Thyroid gland (tissue), 4 donors: ENCODE results near the gene MSMP. TPM values are rescaled to one million over a fixed set of nuclear protein-coding genes. Genes with fewer than 3 reads are reported as not detected.

Experiments used
- DNase-seq, 2 donors: peaks; one replicate each; pipeline ENCODE4 v3.0.0-alpha.2; 2019
- H3K27ac ChIP-seq, 3 donors: fragments of 200-600 bp; sonication (generic); 1 replicate in 2 of 3; 2 replicates in 1 of 3; pipeline ENCODE4 v1.5.1; 2016 to 2019; ENCODE audit warnings: mild to moderate bottlenecking in 1 of 3, moderate library complexity in 1 of 3
- H3K27me3 ChIP-seq: fragments of 200-600 bp; sonication (generic); one replicate; pipeline ENCODE4 v1.5.1; 2019
- H3K36me3 ChIP-seq, 2 donors: fragments of 200-600 bp; sonication (generic); one replicate each; pipeline ENCODE4 v1.5.1; 2016 to 2019
- H3K4me1 ChIP-seq, 2 donors: fragments of 200-600 bp; sonication (generic); one replicate each; pipeline ENCODE4 v1.5.1; 2017 to 2019
- H3K4me3 ChIP-seq, 3 donors: fragments of 200-600 bp; sonication (generic); replicated peaks in 1 of 3; 1 replicate in 2 of 3; 2 replicates in 1 of 3; pipeline ENCODE4 v1.5.1; 2016; ENCODE audit warnings: mild to moderate bottlenecking in 1 of 3
- H3K9me3 ChIP-seq: fragments of 200-600 bp; sonication (generic); one replicate; pipeline ENCODE4 v1.5.1; 2017
- POLR2A ChIP-seq, 2 donors: fragments of 450-650 bp; IDR thresholded peaks; one replicate each; pipeline ENCODE4 v1.6.1; 2017; ENCODE audit warnings: antibody characterized with exemption in 2 of 2, mild to moderate bottlenecking in 2 of 2, moderate library complexity in 1 of 2
- WGBS, 2 donors: methylation state at CpG; one replicate each; pipeline ENCODE4 v1.1.5; 2017; 5-methylcytosine and 5-hydroxymethylcytosine counted together
- intact Hi-C: fragments of 100-400 bp; cut with DNase I; formaldehyde crosslinking; loops from one replicate; pipeline ENCODE4 v1.15.1; 2023
- total RNA-seq, 4 donors: library from RNA; depleted of rRNA; stranded (reverse); fragments of >200 nt; gene quantifications; one replicate each; pipeline ENCODE4 v1.2.3, GENCODE V29; 2016
- TF ChIP-seq, protein P1 (sequence below), 6 experiments: fragments of 200-600 bp in 3 of 6; fragments of 450-650 bp in 3 of 6; sonication (generic) in 3 of 6; IDR thresholded peaks; one replicate each; pipeline ENCODE4 v1.5.1; 2016 to 2019; ENCODE audit warnings: antibody characterized with exemption in 6 of 6, mild to moderate bottlenecking in 2 of 6, inconsistent platforms in 1 of 6, moderate library complexity in 1 of 6

MSMP gene
- total RNA-seq, 4 donors from 2014 or later: 0.67 TPM; not detected in 3

DNA sequence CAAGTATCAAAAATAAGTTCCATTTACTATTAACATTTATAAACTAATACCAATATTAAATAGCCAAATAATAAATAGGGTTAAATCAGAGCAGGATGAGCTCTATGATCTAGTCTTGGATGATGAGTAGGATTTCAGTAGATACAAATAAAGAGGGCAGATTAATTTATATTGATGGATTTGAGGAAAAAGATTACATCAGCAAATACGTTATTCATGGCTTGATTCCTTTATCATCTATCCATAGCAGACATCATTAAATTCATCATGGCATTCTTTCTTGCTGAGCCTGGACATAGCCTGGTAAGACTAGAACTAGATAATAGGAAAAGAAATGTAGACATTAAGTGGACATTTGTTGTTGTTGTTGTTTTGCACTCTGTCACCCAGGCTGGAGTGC lies 13.4 kb upstream of the MSMP start:
- 93 to 96% methylated on average over 1 of the region's 1 CpG for WGBS, 2 donors
- no peak overlapping the region for H3K27ac ChIP-seq
- no peaks in the 10 kb centered on the region for H3K36me3 ChIP-seq
- H3K4me1 ChIP-seq: peaks cover 28% of the 10 kb centered on the region in 2 donors
- H3K27me3 ChIP-seq: no peaks in the 10 kb centered on the region
- H3K4me3 ChIP-seq: no peak overlapping the region
- H3K9me3 ChIP-seq: no peaks in the 10 kb centered on the region
- intact Hi-C loops: no loop called here
- TF ChIP-seq, protein P1, sequence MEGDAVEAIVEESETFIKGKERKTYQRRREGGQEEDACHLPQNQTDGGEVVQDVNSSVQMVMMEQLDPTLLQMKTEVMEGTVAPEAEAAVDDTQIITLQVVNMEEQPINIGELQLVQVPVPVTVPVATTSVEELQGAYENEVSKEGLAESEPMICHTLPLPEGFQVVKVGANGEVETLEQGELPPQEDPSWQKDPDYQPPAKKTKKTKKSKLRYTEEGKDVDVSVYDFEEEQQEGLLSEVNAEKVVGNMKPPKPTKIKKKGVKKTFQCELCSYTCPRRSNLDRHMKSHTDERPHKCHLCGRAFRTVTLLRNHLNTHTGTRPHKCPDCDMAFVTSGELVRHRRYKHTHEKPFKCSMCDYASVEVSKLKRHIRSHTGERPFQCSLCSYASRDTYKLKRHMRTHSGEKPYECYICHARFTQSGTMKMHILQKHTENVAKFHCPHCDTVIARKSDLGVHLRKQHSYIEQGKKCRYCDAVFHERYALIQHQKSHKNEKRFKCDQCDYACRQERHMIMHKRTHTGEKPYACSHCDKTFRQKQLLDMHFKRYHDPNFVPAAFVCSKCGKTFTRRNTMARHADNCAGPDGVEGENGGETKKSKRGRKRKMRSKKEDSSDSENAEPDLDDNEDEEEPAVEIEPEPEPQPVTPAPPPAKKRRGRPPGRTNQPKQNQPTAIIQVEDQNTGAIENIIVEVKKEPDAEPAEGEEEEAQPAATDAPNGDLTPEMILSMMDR (IDR thresholded peaks at IDR 0.05): no peak
- no peak for TF ChIP-seq POLR2A (IDR thresholded peaks at IDR 0.05)
- DNase-seq: no peak

DNA sequence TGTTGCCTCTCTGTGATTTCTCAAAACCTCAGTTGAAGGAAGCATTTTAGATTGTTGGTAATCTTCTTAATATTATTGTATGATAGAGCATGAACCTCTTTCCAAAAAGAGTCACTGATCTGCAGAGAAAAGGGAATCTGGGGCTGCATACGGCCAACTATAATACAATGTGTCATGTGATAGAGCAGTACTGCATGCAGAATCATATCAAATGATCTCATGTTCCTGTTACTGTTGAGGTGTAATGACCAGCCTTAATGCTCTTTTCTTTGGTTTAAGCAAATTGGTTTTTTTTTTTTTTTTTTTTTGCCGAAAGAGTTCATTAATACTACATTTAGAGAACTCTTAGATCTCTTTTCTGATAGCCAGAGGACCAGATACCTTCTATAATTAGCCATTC lies 12.9 kb upstream of the MSMP start:
- Histone ChIP-seq H3K36me3 (no peaks in the 10 kb centered on the region), H3K27ac (no peak overlapping the region), H3K4me3 (no peak overlapping the region), H3K4me1 (peaks cover 29% of the 10 kb centered on the region in 2 donors), H3K9me3 (no peaks in the 10 kb centered on the region), H3K27me3 (no peaks in the 10 kb centered on the region)
- no peak for DNase-seq
- no peak for TF ChIP-seq POLR2A (IDR thresholded peaks at IDR 0.05)
- TF ChIP-seq, protein P1 (IDR thresholded peaks at IDR 0.05): no peak
- 92 to 95% methylated on average over 2 of the region's 2 CpGs for WGBS, 2 donors
- intact Hi-C loops: no loop called here

DNA sequence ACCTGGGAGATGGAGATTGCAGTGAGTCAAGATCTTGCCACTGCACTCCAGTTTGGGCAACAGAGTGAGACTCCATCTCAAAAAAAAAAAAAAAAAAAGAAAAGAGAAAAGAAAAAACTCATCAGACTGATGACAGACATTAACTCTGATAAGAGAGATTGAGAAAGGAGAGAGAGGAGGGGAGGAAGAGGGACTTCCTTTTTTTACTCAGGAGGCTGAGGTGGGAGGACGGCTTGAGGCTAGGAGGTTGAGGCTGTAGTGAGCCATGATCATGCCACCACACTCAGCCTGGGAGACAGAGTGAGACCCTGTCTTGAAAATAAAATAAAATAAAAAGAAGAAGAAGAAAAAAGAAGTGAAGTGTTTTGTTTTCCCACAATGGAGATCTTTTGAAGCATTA lies 9.7 kb upstream of the MSMP start:
- intact Hi-C loops: no loop called here
- Histone ChIP-seq H3K4me1 (peaks cover 23 to 27% of the 10 kb centered on the region in 2 donors), H3K4me3 (no peak overlapping the region), H3K36me3 (no peaks in the 10 kb centered on the region), H3K27me3 (no peaks in the 10 kb centered on the region), H3K9me3 (no peaks in the 10 kb centered on the region), H3K27ac (no peak overlapping the region)
- no peak for TF ChIP-seq POLR2A (IDR thresholded peaks at IDR 0.05)
- WGBS, 2 donors: 95% methylated on average over 1 of the region's 1 CpG
- no peak for DNase-seq

DNA sequence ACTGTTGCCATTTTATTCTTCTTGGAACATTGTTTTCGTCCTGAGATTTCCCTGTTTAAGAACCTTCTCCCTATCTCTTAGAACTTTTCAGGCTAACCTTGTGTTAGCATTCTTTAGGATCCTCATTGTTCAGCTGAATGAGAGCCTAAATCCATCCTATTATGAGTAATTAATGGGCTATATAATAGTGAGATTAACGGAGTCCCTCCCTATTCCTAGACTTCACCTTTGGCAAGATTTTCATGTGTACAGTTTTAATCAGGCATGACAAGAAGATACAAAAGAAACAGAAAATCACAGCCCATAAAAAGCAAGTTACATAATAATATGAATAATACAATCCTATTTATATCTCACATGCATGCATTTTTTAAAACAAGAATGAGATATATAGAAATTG lies 9.1 kb upstream of the MSMP start:
- DNase-seq: no peak
- peaks cover 26 to 34% of the 10 kb centered on the region in 2 donors for H3K4me1 ChIP-seq
- H3K9me3 ChIP-seq: no peaks in the 10 kb centered on the region
- H3K27me3 ChIP-seq: no peaks in the 10 kb centered on the region
- no peak overlapping the region for H3K4me3 ChIP-seq
- H3K27ac ChIP-seq: no peak overlapping the region
- intact Hi-C loops: no loop called here
- no peak for TF ChIP-seq POLR2A (IDR thresholded peaks at IDR 0.05)
- TF ChIP-seq, protein P1 (IDR thresholded peaks at IDR 0.05): no peak
- H3K36me3 ChIP-seq: no peaks in the 10 kb centered on the region
- 78 to 88% methylated on average over 2 of the region's 2 CpGs for WGBS, 2 donors

DNA sequence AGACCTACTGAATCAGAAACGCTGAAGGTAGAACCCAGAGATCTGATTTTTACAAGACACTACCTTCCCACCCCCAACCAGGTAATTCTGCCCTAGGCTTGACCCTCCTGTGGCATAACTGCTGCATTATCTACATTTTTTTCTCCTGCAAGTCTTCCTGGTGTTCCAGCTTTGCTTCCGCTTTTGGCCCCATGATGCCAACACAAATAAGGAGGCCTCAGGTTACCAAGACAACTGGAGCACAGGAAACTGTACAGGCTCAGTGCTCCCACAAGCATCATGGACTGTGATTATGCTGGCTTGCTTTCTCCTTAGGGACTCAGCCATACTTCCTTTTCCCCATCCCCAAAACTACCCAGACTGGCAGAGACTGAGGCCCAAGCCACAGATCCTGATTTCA lies 6.6 kb upstream of the MSMP start:
- H3K27ac ChIP-seq: no peak overlapping the region
- peak; percentile 16 to 25 for DNase-seq
- no peaks in the 10 kb centered on the region for H3K9me3 ChIP-seq
- no peak for TF ChIP-seq POLR2A (IDR thresholded peaks at IDR 0.05)
- TF ChIP-seq, protein P1 (IDR thresholded peaks at IDR 0.05): no peak
- intact Hi-C loops: no loop called here
- WGBS, 2 donors: 70 to 80% methylated on average over 2 of the region's 2 CpGs
- no peaks in the 10 kb centered on the region for H3K27me3 ChIP-seq
- no peak overlapping the region for H3K4me3 ChIP-seq
- no peaks in the 10 kb centered on the region for H3K36me3 ChIP-seq
- H3K4me1 ChIP-seq: peaks cover 42 to 54% of the 10 kb centered on the region in 2 donors

DNA sequence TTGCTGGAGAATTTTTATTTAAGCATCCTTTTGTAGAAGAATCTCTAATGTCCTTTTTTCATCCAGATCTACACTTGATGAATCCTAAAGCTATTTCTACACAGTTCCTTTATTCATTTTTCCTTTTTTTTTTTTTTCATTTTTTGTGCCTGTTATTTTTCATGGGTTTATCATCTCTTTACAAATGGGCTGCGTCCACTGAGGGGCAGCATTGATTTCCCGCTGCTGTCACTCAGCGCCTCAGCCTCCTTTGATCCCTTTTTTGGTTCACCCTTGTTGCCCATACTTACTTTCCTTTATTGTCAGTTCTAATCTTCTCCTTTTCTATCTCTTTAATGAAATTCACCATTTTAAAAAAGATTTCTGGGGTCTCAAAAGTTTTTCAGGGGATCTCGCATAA lies 5.7 kb upstream of the MSMP start:
- Histone ChIP-seq H3K27ac (no peak overlapping the region), H3K4me1 (peaks cover 42 to 54% of the 10 kb centered on the region in 2 donors), H3K27me3 (no peaks in the 10 kb centered on the region), H3K9me3 (no peaks in the 10 kb centered on the region), H3K4me3 (no peak overlapping the region), H3K36me3 (no peaks in the 10 kb centered on the region)
- intact Hi-C loops: no loop called here
- TF ChIP-seq POLR2A (IDR thresholded peaks at IDR 0.05): no peak
- TF ChIP-seq, protein P1 (IDR thresholded peaks at IDR 0.05): no peak
- WGBS, 2 donors: 97 to 98% methylated on average over 4 of the region's 4 CpGs
- no peak for DNase-seq
